Stimulated activated naive CD8-positive, alpha-beta T cell treated with anti-CD3 and anti-CD28 coated beads, Interleukin-15, amount 100 ng/mL, for 72 hours (primary cell): Measurements from ENCODE around the gene DLG2.
A peak's percentile ranks its signal among the peaks of the same experiment; 100 is the strongest.

Experiments
- ATAC-seq: fragments of 150-1000 bp; cut with Tn5 transposase; 2 replicates; pipeline ENCODE4 v1.10.0; 2021; ENCODE audit warnings: mild to moderate bottlenecking, moderate library complexity
- DNase-seq, 2 donors: peaks; one replicate each; pipeline ENCODE4 v3.0.0; 2021 to 2022
- H3K27ac Mint-ChIP-seq, 2 donors: one replicate each; pipeline ENCODE4 v1.8.0; 2022; ENCODE audit warnings: mild to moderate bottlenecking in 2 of 2, mixed read lengths in 2 of 2, moderate library complexity in 2 of 2
- H3K27me3 Mint-ChIP-seq: one replicate; pipeline ENCODE4 v1.8.0; 2022; ENCODE audit warnings: mixed read lengths
- H3K4me1 Mint-ChIP-seq: one replicate; pipeline ENCODE4 v1.8.0; 2022; ENCODE audit warnings: mild to moderate bottlenecking, mixed read lengths
- H3K4me3 Mint-ChIP-seq, 2 donors: one replicate each; pipeline ENCODE4 v1.8.0; 2022; ENCODE audit warnings: mild to moderate bottlenecking in 2 of 2, mixed read lengths in 2 of 2, moderate library complexity in 1 of 2
- H3K9me3 Mint-ChIP-seq, 2 donors: one replicate each; pipeline ENCODE4 v1.8.0; 2022; ENCODE audit warnings: mixed read lengths in 2 of 2

Gene DLG2

GRCh38 chr11:83583757-83584366, 2043.3 kb downstream of the DLG2 start:
- Mint-ChIP-seq H3K27me3 (no peaks in the 10 kb centered on the region), H3K4me1 (no peaks in the 10 kb centered on the region), H3K27ac (no peak overlapping the region), H3K4me3 (no peak overlapping the region), H3K9me3 (no peaks in the 10 kb centered on the region)
- ATAC-seq = peak; percentile 67
- no peak for DNase-seq

GRCh38 chr11:83574519-83574918, 2052.6 kb downstream of the DLG2 start:
- Mint-ChIP-seq H3K9me3 (no peaks in the 10 kb centered on the region), H3K4me1 (no peaks in the 10 kb centered on the region), H3K27ac (no peak overlapping the region), H3K4me3 (no peak overlapping the region), H3K27me3 (no peaks in the 10 kb centered on the region)
- ATAC-seq (no peak), DNase-seq (no peak)

DNA sequence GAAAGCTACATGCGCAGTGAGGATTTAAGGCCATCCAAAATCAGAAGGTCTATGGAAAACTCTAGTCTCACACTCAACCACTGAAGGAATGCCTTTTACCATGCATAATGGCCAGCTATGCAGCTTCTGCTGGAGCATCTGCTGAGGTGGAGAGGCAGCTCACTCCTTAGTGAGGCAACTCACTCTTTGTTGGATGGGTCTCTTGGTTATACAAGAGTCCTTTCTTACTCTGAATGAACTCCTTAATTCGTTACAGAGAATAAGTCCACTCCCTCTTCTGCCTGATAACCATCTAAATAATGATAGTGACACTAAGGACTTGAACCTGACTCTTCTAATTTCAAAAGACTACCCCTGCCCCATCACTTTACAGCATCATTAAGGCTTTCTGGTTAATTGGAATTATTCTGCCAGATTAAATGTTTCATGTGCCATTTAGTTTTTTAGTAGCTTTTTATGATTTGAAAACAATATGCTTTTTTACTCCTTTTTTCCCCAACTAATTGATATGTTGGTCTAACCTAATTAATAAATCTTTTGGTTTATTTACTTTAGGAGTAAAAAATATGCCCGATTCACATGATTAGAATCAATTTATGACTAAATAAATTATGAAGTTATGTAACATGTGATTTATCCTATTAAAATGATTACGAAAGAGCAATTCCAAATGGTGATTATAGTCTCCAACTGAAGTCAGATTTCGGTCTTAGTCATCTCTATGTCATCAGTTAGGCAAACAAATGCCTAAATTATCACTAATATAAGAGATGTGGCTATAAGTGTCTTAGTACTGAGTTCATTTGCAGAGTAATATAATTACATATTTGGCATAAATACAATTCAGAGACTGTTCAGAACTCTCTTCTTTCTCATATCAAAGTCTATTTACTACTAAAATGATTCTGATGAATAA, 2054.3 kb downstream of the DLG2 start:
- ATAC-seq = no peak
- Mint-ChIP-seq H3K27ac (no peak overlapping the region), H3K4me1 (no peaks in the 10 kb centered on the region), H3K27me3 (no peaks in the 10 kb centered on the region), H3K4me3 (no peak overlapping the region), H3K9me3 (no peaks in the 10 kb centered on the region)
- DNase-seq = no peak

- ATAC-seq = no peak
- H3K4me1 Mint-ChIP-seq = no peaks in the 10 kb centered on the region
- H3K9me3 Mint-ChIP-seq = no peaks in the 10 kb centered on the region
- H3K4me3 Mint-ChIP-seq = no peak overlapping the region
- DNase-seq = no peak
- H3K27me3 Mint-ChIP-seq = no peaks in the 10 kb centered on the region
- H3K27ac Mint-ChIP-seq = no peak overlapping the region
Observed at GRCh38 chr11:83571302-83571701, 2055.8 kb downstream of the DLG2 start.

- no peaks in the 10 kb centered on the region for H3K27me3 Mint-ChIP-seq
- DNase-seq (no peak), ATAC-seq (no peak)
- H3K27ac Mint-ChIP-seq = no peak overlapping the region
- H3K9me3 Mint-ChIP-seq = no peaks in the 10 kb centered on the region
- H3K4me3 Mint-ChIP-seq = no peak overlapping the region
- no peaks in the 10 kb centered on the region for H3K4me1 Mint-ChIP-seq
Observed at GRCh38 chr11:83569134-83569805, 2057.9 kb downstream of the DLG2 start.

- Mint-ChIP-seq H3K27ac (no peak overlapping the region), H3K27me3 (no peaks in the 10 kb centered on the region), H3K4me3 (no peak overlapping the region), H3K4me1 (no peaks in the 10 kb centered on the region), H3K9me3 (no peaks in the 10 kb centered on the region)
- ATAC-seq = no peak
- no peak for DNase-seq
Observed at GRCh38 chr11:83568516-83568915, 2058.6 kb downstream of the DLG2 start.

GRCh38 chr11:83566950-83567349, 2060.2 kb downstream of the DLG2 start:
- no peak for ATAC-seq
- H3K9me3 Mint-ChIP-seq = no peaks in the 10 kb centered on the region
- H3K27ac Mint-ChIP-seq = no peak overlapping the region
- no peak overlapping the region for H3K4me3 Mint-ChIP-seq
- H3K27me3 Mint-ChIP-seq = no peaks in the 10 kb centered on the region
- no peaks in the 10 kb centered on the region for H3K4me1 Mint-ChIP-seq
- no peak for DNase-seq

DNA sequence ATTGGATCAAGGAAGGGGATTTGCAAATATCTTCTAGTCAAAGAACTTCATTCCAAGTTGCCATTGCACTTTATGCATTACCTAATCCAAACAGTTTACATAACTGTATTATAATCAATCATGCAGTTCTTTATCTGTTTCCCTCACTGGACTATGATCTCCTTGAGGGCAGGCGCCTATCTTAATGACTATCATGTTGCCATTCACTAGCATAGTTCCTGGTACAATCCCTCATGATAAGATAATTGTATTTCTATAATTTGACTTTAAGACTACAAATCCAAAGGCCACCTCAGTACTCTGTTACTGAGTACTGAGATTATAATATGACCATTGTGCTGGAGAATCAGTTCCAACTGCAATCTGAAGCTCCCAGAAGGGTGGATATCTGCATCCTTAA, 2062.3 kb downstream of the DLG2 start:
- DNase-seq (no peak), ATAC-seq (no peak)
- no peaks in the 10 kb centered on the region for H3K9me3 Mint-ChIP-seq
- no peaks in the 10 kb centered on the region for H3K27me3 Mint-ChIP-seq
- peak overlapping the region in 1 of 2 donors; percentile 70 for H3K27ac Mint-ChIP-seq
- no peaks in the 10 kb centered on the region for H3K4me1 Mint-ChIP-seq
- no peak overlapping the region for H3K4me3 Mint-ChIP-seq

- no peak overlapping the region for H3K4me3 Mint-ChIP-seq
- no peak overlapping the region for H3K27ac Mint-ChIP-seq
- no peak for DNase-seq
- H3K9me3 Mint-ChIP-seq = no peaks in the 10 kb centered on the region
- H3K27me3 Mint-ChIP-seq = no peaks in the 10 kb centered on the region
- ATAC-seq = no peak
- no peaks in the 10 kb centered on the region for H3K4me1 Mint-ChIP-seq
Observed at GRCh38 chr11:83558281-83558680, 2068.9 kb downstream of the DLG2 start.

DNA sequence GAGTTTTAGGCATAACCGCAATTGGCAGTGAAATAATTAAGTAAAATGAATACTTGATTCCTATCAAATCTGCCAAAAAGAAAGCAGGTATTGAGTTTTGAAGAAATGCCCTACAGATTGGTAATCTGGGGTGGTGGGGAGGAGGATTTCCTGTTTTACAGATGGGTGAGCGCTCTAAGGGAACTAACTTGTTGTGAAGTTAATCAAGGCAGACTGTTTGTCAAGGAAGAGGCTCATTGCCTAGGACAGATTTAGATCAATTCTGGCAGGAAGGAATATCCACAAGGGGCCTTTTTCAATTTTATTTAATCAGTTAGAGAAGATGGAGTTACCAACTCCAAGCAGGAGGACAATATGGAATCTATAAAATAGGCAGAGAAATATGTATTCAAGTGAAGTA, 2069.5 kb downstream of the DLG2 start:
- no peaks in the 10 kb centered on the region for H3K9me3 Mint-ChIP-seq
- DNase-seq (no peak), ATAC-seq (no peak)
- H3K27me3 Mint-ChIP-seq = no peaks in the 10 kb centered on the region
- no peaks in the 10 kb centered on the region for H3K4me1 Mint-ChIP-seq
- no peak overlapping the region for H3K27ac Mint-ChIP-seq
- no peak overlapping the region for H3K4me3 Mint-ChIP-seq

GRCh38 chr11:83554876-83555275, 2072.3 kb downstream of the DLG2 start:
- H3K9me3 Mint-ChIP-seq = no peaks in the 10 kb centered on the region
- ATAC-seq = no peak
- no peak for DNase-seq
- H3K4me1 Mint-ChIP-seq = no peaks in the 10 kb centered on the region
- peaks cover 7% of the 10 kb centered on the region for H3K27me3 Mint-ChIP-seq
- H3K27ac Mint-ChIP-seq = no peak overlapping the region
- H3K4me3 Mint-ChIP-seq = no peak overlapping the region

GRCh38 chr11:83549984-83550667, 2077.0 kb downstream of the DLG2 start:
- Mint-ChIP-seq H3K4me1 (no peaks in the 10 kb centered on the region), H3K4me3 (no peak overlapping the region), H3K27me3 (peaks cover 7% of the 10 kb centered on the region), H3K9me3 (no peaks in the 10 kb centered on the region), H3K27ac (no peak overlapping the region)
- ATAC-seq = no peak
- DNase-seq = no peak

DNA sequence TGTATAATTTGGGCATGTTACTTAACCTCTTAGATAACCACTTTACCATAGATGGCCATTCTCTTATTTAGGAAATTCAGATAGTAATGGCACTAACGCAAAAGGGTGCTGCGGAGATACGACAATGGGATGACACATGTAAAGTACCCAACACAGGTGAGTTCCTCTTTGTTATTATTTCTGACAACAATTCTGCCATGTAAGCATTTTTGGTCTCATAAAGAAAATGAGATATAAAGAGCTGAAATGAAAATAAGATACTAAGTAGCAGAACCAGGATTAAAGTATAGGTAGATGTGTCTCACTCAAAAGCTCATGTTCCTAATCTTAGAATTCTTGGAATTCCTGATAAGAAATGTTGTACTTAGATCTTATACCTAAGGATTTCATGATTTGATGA, 2080.8 kb downstream of the DLG2 start:
- Mint-ChIP-seq H3K4me1 (no peaks in the 10 kb centered on the region), H3K27me3 (no peaks in the 10 kb centered on the region), H3K9me3 (no peaks in the 10 kb centered on the region), H3K4me3 (no peak overlapping the region), H3K27ac (no peak overlapping the region)
- DNase-seq (no peak), ATAC-seq (no peak)

DNA sequence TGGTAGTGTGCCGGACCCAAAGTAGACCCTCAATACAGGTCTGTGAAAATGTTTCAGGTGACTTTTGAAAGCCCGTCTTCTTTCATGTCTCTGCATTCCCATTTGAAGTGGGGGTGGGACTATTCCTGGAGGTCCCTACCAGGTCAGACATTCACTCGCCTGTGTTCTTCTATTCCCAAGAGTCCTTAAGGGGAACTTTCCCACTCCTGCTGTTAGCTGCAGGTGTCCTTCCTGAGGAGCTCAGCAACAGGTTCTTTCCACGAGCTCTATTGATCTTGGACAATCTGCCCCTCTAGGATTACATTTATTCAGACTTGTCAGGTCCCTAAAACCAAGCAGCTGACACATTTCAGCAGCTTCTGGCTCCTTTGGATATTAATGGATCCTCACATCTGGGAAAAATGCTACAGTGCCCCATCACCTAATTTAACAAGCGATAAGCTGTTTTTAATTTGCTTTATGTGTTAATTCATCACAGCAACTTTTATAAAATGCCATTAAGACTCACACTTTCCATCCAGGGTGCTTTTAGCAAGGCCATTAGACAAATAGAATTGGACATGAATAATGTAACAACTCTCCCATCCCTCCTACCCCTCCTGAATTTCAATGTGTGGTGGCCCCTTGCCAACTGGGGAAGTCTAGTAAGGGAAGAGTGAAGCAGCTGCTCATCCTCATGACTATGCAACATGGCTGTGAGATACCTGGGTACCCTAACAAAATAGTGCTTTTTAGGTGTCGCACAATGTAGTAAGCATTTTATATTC, 2081.5 kb downstream of the DLG2 start:
- Mint-ChIP-seq H3K4me3 (no peak overlapping the region), H3K27me3 (no peaks in the 10 kb centered on the region), H3K27ac (no peak overlapping the region), H3K4me1 (no peaks in the 10 kb centered on the region), H3K9me3 (no peaks in the 10 kb centered on the region)
- no peak for ATAC-seq
- no peak for DNase-seq

DNA sequence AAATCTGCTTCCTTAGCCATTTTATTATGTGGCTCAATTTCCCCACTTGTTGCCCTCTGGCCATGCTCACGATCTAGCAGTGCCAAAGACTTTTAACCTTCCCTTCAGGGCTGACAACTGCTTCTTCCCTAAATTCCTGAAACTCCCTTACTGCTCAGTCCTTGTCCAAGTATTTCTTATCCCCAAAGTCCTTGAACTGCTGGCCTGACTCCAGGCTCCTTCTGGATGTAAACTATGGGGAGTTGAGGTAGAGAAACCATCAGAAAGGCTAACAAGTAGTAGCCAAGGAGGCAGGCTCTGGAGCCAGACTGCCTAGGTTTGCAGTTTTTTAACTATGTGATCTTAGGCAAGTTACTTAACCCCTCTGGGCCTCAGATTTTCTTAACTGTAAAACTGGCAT, 2082.3 kb downstream of the DLG2 start:
- no peak for ATAC-seq
- no peaks in the 10 kb centered on the region for H3K9me3 Mint-ChIP-seq
- H3K4me3 Mint-ChIP-seq = no peak overlapping the region

More for the DNA sequence above, 2082.3 kb downstream of the DLG2 start:
- H3K27ac Mint-ChIP-seq = no peak overlapping the region
- no peaks in the 10 kb centered on the region for H3K4me1 Mint-ChIP-seq
- DNase-seq = no peak
- H3K27me3 Mint-ChIP-seq = no peaks in the 10 kb centered on the region
